Effector CD8-positive, alpha-beta T cell (primary cell): ENCODE data around the gene TFDP2.
"Not testable (repeated sequence)": the region's sequence is repeated elsewhere in the genome, so short reads cannot be mapped to it uniquely, and the experiment has no call there.

Source experiments
- DNase-seq: peaks from one replicate; lab custom pipeline; 2025; lab: John Stamatoyannopoulos, UW

The TFDP2 gene

DNA sequence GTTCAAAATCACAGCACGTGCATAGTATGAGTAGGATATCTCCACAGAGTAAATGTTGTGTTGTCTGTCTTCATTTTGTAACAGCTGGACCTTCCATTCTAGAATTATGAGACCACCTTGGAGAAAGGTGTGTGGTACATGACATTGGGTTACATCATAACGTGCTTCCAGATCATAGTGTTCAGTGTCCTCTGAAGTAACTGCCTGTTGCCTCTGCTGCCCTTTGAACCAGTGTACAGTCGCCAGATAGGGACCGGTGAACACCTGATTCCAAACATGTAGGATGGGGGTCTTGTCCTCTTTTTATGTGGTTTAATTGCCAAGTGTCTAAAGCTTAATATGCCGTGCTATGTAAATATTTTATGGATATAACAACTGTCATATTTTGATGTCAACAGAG, 223.7 kb downstream of the TFDP2 start:
- not testable (repeated sequence) for DNase-seq

DNA sequence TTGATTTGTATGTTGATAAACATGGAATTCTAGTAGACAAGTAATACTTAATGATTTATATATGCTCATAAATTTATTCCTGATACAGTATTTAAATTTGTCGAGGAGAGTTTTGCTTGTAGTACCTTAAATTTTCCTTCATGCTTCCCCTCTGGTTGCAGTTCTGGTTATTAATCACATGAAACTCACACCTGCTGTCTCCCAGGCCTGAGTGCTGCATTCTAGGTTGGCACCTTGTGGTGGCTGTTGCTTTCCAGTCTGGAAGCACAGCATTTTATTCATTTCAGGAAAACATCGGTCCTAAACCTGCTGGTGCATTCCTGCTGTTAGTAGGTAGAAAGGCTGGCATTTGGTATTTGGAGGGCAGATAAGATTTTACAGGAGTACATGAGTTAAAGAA, 228.0 kb downstream of the TFDP2 start:
- DNase-seq: no peak

DNA sequence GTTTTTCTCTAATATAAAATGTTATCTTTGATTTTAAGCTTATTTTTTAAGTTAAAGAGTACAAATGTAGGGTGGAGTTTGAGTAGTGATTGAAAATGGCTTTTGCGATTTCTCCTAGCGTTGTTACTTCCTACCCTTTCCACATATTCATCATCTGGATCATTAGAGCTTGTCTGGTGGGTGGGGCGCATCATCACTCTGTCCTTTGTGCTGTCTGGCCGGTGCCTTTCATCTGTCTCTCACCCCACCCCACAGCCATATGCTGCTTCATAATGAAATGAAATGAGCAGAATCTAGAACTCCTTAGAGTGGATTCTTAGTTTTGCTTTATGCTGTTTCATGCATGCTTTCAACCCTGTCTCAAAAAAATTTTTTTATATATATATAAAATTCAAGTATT, 228.6 kb downstream of the TFDP2 start:
- DNase-seq: no peak

DNA sequence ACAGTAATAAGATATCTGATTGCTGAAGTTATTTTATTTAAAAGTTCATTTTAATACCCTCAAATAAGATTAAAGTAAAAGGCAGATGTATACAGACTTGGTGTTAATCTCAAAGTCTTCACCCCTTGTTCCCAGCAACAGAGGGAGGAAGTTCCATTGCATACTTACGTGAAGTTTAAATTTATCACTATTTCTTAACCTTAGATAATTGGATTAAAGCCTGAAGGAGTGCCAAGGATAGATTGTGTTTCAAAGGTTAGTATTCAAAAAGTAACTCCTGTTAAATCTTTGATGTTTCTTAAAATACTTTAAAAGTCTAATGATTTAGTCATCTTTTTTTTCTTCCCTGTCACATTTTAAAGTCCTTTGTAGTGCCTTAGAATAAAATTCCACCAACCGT, 233.6 kb downstream of the TFDP2 start:
- no peak for DNase-seq

DNA sequence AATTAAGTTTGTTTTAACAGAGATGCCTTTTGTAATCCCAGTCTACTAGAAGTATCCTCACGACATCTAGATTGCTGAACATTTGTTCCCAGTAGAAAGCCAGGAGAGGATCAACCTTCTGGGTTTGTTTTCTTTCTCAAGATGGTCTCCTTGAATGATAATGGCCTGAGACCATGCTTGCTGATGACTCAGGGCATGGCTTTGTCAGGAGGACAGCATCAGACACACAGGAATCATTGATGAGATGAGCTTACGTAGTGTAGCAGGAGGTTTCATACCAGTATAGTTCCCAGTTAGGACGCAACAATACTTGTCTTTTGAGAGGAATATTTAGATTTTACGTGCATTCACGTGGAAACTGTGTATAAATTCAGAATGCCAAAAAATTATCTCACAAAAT, 234.3 kb downstream of the TFDP2 start:
- DNase-seq: no peak

DNA sequence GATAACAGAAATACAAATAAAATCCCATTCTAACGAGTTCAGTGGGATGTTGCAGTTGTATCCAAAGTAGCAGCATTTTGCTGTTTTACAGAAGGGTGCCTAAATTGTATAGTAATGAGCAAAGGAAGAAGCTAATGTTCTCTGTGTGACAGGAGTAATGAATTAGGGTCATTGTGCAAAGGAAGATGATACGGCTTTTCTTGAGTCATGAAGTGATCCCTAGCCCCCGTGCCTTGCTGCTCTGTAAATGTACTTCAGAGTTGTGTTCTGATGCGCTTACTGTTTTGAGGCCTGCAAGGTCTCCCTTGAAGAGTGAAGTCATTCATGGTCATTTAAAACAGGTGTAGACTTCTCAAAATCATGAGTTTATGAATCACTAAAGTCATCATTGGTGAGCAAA, 235.0 kb downstream of the TFDP2 start:
- no peak for DNase-seq

DNA sequence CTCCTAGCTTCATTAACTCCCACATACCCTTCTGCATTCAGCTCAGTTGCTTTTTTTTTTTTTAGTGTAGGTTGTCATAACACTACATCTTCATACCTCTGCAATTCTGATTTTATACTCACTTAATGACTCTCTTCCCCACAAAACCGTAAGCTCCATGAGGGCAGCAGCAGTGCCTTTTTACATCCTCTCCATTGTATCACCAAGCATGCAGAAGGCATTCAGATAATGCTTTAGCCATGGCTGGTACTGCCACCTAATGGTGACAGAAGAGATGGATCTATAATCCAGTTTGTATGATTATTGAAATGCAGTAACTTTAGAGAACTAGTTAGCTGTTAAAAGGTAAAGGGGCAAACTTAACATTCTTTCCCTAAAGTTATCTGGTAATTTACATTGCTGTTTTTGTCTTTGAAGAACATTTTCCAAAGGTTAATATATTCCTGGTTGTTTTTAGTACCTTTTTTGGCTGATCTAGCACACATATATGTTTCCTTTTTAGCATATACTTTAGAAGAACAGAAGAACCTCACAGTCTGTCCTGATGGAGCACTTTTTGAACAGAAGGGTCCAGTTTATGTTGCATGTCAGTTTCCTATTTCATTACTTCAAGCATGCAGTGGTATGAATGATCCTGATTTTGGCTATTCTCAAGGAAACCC, 236.1 kb downstream of the TFDP2 start:
- DNase-seq: peak; percentile 21

DNA sequence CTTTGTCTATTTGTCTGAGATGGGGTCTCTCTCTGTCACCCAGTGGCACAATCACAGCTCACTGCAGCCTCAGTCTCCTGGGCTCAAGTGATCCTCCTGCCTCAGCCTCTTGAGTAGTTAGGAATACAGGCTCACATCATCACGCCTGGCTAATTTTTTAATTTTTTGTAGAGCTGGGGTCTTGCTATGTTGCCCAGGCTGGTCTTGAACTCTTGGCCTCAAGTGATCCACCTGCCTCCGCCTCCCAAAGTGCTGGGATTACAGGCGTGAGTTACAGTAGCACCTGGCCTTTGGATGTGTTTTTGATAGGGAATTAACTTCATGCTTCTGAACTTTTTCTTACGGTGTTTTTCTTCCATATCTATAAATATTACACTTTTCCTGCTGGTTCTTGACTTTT, 239.4 kb downstream of the TFDP2 start:
- DNase-seq: not testable (repeated sequence)

DNA sequence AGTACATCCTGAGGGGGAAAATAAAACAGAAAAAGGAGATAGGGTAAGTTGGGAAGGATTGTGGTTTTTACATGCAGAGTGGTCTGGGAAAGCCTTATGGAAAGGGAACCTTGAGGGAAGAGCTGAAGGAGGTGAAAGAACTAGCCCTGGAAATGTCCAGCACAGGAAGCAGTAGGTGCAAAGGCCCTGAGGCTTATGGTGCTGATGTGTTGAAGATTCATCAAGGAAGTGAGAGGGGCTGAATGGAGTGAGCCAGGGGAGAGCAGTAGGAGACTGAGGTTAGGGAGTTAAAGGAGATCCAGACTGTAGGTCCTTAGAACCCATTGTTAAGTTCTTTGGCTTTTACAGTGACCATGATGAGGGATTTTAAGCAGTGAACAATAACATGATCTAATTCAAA, 239.9 kb downstream of the TFDP2 start:
- DNase-seq: no peak

DNA sequence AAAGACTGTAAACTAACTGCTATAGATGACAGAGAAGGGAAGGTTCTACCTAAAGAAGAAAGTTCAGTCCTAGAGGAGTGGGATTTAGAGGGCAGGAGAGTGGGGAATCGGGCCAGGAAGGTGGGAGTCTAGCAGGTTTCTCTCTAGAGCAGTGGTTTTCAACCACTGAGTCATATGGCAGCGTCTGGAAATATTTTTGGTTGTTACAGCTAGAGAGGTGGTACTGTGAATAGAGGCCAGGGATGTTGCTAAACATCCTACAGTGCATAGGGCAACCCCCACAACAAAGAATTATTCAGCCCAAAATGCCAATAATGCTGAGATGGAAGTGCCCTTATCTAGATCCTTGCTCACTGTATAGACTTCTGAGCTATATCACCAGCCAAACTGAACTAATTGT, 244.2 kb downstream of the TFDP2 start:
- no peak for DNase-seq

DNA sequence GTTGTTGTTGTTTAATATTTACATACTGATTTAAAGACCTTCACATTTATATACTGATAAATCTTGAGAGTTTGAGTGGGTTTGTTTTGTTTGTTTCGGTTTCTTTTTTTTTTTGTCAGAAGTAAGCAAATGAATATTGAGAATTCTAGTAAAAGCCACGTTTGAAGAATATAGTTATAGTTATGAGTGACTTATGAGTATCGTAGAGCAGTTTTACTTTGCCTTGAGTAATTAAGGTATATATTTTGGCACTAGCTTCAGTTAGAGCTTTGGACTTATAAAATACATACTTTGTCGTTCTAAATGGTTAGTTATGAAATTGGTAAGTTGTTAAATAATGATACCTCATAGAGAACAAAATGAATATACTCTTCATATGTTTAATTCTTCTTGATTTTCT, 245.1 kb downstream of the TFDP2 start:
- no peak for DNase-seq

DNA sequence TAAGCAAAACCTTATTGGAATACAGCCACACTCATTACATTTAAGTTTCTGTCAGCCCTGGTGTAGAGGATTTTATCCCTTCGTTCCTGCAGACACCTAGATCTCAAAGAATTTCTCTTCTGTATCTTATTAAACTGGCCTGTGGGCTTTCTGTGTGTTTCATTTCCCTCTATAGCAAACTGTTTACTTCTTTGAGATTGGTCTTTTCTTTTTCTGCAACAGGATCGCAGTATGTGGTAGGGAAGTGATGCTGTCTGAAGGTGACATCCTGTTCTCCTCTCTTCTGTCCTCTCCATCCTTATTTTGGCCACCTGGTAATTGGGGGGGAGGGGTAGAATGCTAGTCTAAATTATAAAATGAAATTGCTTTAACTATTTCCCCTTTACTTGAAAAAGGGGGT, 247.4 kb downstream of the TFDP2 start:
- no peak for DNase-seq

DNA sequence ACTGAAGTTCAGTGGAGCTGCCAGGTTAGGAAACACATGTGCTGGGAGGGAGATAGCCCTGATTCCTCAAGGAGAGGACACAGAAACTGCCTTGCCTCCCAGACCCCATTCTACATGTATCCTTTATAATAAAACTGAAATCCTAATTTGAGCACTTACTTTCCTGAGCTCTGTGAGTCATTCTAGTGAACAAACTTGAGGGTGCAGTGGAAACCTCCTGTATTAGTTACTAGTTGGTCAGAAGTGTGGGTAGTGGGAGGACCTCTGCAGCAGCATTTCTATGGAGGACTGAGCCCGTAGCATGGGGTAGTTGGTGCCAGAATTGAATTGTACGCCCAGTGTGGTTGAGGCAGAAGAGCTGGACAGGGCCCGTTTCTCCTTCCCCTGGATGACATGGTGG, 249.0 kb downstream of the TFDP2 start:
- DNase-seq: no peak

DNA sequence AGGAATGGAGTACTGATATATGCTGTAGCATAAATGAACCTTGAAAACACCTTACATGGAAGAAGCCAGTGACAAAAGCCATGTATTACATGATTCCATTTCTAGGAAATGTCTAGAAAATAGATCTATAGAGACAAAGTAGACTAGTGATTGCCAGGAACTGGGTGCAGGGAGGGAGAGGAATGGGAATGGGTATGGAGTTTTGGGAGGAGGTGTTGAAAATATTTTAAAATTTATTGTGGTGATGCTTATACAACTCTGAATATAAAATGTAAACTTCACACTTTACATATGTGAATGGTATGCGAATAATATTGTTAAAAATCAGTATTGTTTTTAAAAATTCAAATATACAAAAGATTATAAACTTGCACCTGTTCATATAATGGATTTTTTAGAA, 250.4 kb downstream of the TFDP2 start:
- no peak for DNase-seq

DNA sequence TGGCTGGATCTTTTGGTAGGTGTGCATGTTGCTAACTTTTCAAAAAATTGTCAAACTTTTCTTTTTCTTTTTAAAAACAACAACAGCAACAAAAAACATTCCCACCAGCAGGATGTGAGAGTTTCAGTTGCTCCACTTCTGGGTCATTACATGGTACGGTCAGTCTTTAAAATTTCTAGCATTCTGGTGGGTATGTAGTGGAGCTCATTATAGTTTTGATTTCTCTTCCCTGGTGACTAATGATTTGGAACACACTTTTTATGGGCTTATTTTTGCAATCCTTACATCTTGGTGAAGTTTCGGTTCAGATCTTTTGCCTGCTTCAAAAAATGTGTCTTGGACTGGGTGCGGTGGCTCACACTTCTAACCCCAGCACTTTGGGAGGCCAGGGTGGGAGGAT, 253.6 kb downstream of the TFDP2 start:
- no peak for DNase-seq

DNA sequence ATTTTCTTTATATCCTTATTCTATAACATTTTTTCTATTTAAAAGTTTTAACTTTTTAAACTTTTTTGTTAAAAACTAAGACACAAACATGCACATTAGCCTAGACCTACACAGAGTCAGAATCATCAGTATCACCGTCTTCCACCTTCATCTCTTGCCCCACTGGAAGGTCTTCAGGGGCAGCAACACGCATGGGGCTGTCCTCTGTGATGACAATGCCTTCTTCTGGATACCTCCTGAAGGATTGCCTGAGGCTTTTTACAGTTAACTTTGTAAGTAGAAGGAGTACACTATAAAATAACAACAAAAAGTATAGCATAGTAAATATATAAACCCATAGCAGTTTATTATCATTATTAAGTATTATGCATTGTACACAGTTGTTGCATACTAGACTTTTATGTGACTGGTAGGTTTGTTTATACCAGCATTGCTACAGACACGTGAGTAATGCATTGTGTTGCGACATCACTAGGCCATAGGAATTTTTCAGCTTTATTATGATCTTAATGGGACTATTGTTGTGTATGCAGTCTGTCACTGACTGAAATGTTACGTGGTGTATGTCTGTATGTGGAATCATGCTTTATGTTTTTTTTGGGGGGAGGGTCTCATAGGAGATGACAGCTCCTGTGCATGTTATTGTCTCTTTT, 254.7 kb downstream of the TFDP2 start:
- no peak for DNase-seq
